LNCAP (cell line): ENCODE data around the gene NRARP.

ENCODE experiments used
- TF ChIP-seq, protein P1 (sequence below): fragments of 450-650 bp; IDR thresholded peaks from 2 replicates; pipeline ENCODE4 v1.5.1; 2017; ENCODE audit warnings: mild to moderate bottlenecking

Gene NRARP

DNA sequence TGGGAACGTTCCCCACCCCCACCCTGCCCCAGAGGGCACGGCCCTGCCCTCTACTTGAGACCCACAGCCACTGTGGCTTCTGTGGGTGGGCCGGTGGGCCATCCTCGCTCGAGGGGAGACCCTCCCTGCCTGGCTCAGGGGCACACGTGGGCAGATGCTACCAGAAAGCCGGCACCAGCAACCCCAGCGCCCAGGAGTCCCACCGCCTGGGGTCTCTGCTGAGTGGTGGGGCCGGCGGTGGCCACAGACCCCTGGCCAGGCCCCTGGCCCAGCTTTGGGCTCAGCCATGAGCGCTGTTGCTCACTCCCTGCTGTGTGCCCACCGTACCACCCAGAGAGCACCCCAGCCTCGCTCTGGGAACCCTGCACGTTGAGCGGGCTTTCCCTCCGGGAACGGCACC lies 16.5 kb upstream of the NRARP start:
- TF ChIP-seq, protein P1, sequence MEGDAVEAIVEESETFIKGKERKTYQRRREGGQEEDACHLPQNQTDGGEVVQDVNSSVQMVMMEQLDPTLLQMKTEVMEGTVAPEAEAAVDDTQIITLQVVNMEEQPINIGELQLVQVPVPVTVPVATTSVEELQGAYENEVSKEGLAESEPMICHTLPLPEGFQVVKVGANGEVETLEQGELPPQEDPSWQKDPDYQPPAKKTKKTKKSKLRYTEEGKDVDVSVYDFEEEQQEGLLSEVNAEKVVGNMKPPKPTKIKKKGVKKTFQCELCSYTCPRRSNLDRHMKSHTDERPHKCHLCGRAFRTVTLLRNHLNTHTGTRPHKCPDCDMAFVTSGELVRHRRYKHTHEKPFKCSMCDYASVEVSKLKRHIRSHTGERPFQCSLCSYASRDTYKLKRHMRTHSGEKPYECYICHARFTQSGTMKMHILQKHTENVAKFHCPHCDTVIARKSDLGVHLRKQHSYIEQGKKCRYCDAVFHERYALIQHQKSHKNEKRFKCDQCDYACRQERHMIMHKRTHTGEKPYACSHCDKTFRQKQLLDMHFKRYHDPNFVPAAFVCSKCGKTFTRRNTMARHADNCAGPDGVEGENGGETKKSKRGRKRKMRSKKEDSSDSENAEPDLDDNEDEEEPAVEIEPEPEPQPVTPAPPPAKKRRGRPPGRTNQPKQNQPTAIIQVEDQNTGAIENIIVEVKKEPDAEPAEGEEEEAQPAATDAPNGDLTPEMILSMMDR = no peak

DNA sequence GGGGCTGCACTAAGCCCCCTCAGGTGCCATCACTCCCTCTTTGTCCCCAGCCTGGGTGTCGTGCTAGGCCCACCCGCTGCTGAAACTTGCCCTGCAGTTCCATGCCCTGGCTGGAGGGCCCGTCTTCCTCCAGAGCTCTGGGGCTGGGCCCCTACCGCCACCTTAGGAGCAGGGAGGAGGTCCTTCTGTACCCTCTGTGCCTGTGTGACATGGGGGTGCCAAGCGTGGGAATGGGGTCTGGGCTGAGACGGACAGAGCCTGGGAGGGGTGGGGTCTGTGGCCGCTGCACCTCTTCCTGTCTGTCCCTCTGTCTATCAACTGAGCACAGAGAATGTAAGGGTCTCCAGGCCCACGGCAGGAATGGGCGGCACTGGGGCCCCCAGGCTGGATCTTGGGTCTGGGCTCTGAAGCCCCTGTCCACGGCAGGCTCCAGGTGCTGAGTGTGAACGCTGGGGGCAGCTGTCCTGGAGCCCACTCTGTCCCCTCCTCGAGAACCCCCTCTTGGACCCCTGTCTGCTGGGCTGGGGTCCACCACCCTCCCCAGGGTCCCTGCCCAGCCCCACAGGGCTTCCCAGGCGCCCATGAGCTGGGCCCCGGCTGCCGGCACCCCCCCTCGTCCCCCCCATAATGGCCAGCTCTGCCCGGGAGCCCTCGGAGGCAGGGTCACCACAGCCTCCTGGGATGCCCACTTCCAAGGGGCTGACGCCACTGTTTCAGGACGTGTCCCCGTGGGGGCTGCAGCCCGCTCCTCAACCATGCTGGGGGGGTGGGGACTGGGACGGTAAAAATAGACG lies 15.8 kb upstream of the NRARP start:
- TF ChIP-seq, protein P1 = no peak

DNA sequence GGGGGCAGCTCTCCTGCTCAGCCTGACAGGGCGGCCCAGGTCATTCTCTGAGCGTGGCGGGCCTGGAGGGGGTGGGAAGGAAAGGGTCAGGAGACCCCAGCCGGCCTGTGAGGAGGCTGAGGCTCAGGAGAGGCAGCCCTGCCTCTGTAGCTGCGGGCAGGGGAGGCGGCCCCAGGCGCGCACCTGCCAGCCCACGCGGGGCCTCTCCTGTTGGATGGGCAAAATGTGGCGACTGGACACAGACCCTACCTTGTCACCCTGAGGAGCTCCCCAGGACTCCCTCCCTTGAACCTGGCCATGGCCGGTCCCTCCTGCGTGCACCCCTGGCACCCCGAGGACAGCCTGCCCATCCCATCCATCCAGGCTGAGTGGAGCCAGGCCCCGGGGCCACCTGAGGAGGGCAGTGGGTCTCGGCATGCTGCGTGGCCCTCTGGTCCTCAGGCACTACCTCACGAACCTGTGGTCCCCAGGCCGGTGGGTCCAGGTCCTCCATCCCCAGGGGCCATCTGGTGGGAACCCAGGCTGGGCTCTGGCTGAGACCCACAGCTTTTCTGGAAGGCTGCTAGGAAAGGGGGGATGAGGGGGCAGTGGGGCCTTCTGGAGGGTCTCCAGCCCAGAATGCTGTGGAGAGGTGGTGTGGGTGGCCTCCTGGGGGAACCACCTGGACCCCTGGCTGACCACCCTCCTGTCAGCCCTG lies 15.1 kb upstream of the NRARP start:
- TF ChIP-seq, protein P1 = no peak

DNA sequence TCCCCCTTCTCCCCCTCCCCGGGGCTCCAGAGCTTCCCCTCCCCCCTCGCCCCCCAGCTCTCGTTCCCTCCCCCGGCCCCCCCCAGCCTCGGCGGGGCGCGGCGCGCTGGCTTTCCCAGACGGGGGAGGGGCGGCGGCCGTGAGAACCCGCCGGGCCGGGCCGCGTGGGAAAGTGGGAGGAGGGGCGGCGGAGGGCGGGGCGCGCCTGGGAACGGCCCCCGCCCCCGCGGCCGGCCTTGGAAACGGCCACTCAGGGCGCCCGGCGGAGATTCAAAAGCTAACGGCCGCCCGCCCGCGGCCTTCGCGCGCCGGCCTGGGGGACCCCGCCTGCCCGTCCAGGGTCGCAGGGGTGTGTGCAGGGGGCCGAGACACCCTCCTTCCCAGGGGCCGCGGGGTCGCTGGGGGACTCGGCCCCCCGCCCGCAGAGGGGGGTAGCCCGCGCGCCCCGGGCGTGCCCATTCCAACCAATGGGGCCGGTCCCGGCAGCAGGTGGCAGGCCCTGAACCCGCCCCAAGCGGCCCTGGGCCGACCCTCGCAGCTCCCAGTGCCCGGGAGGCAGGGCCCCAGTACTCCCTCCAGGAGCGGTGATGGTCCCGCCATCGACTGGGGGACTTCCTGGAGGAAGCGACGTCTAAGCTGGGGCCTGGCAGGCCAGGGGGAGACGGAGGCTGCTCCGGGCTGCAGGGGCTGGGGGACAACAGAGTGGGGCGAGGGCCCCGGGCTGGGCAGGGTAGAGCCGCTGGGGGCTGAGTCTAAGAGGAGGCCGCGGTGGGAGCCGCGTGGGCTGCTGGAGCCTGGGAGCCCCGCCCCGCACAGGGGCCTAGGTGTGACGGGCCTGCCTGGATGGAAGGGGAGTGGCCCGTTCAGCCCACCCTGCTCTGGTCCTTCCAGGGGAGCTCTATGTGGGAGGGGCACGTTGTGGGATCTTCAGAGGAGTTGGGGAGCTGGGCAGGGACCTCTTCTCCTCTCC lies 14.2 kb upstream of the NRARP start:
- TF ChIP-seq, protein P1 = no peak

DNA sequence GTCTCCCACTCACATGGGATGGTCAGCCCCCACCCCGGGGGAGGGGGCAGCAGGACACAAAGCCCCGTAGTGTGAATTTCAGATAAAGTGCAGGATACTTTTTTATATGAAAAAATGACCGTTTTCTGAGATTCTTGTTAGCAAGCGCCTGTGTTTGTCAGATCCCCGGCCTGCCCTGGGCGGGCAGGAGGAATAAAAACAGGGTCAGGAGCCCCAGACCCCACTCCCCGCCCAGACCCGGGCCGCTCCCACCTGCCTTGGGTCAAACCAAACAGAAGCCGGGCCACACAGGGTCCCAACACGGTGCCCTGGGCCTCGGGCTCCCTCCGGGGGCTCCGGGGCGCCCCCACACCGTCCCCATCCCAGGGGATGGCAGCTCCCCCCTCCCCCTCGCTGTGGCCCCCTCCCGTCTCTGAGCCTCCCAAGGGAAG lies 13.5 kb upstream of the NRARP start:
- TF ChIP-seq, protein P1 = no peak

DNA sequence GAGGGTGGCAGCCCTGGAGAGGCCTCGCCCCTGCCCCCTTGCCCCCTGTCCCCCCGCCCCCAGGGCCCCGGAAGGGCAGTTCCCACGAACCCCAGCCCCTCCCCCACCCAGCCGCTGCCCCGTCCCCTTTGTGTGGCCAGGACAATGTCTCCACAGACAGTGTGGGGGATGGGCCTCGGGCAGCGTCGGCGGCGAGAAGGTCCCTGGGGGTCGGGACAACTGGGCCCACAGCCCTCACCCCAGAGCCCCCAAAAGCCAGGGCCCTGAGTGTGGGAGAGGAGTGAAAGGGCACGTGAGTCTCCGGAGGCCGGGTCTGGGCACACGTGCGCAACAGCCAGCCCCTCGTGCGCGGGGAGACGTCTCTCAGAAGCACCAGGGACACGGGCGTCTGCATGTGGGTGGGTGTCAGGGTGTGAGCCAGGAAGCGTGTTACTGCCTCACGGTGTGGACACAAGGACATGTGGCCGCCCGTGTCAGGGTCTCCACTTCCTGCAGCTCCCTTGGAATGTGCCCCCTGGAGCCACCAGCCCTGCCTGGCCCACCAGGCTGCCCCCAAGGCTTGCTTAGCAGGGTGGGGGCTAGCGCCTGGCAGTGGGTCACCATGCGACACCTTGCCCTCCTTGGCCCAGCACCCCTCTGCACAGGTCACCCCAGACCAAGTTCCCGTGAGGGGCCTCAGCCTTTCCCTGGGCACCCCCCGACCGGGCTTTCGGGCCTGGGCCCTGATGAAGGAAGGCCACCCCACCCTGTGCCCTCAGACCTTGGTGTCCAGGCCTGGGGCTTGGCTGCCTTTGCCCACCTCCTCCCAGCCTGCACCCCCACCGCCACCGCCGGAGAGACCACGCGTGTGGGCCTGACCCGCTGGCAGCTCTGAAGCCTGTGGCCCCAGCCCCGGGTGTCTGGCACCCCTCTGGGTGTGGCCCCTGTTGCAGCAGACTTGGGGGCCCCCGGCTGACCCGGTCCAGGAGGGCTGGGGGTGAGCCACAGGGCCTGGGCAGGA lies 12.8 kb upstream of the NRARP start:
- TF ChIP-seq, protein P1 = no peak
